A673 (cell line): Measurements from ENCODE around the gene CDC42EP1.

Experiments
- EZH2 ChIP-seq: fragments of 200-600 bp; sonication (generic); IDR thresholded peaks from 2 replicates; pipeline ENCODE4 v1.6.1; 2017; ENCODE audit warnings: borderline replicate concordance, low read depth, mild to moderate bottlenecking, mixed read lengths, antibody characterized with exemption, low read length; ENCODE audit not compliant: poor library complexity, severe bottlenecking
- TF ChIP-seq, protein P1 (sequence below): fragments of 300-800, 200-600 bp; sonication (generic); conservative IDR thresholded peaks from 2 replicates; pipeline ENCODE4 v1.5.1; 2017; ENCODE audit warnings: low read depth, mild to moderate bottlenecking, antibody characterized with exemption, low read length, moderate library complexity, mixed read lengths

DNA sequence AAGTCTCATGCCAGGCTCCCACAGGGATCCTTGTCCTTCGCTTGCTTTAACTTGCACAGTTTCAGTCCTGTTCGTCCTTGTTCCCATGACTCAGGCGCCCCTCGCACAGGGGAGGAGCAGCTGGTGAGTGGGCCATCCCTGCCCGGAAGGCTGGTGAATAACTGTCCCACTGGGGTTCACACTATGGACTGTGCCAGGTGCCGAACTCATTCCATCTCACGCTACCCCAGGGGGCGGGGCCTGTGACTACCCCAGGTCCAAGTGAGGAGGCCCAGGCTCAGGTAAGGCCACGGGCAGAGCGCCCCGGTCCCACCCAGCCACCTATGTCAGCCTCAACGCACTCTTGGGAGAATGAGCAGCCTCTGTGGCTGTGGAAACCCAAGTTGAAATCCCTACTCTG lies 33.9 kb upstream of the CDC42EP1 start:
- TF ChIP-seq, protein P1, sequence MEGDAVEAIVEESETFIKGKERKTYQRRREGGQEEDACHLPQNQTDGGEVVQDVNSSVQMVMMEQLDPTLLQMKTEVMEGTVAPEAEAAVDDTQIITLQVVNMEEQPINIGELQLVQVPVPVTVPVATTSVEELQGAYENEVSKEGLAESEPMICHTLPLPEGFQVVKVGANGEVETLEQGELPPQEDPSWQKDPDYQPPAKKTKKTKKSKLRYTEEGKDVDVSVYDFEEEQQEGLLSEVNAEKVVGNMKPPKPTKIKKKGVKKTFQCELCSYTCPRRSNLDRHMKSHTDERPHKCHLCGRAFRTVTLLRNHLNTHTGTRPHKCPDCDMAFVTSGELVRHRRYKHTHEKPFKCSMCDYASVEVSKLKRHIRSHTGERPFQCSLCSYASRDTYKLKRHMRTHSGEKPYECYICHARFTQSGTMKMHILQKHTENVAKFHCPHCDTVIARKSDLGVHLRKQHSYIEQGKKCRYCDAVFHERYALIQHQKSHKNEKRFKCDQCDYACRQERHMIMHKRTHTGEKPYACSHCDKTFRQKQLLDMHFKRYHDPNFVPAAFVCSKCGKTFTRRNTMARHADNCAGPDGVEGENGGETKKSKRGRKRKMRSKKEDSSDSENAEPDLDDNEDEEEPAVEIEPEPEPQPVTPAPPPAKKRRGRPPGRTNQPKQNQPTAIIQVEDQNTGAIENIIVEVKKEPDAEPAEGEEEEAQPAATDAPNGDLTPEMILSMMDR: no peak
- no peak for TF ChIP-seq EZH2
